Cardiac fibroblast (primary cell): Measurements from ENCODE around the gene POLR1A.
A peak's percentile ranks its signal among the peaks of the same experiment; 100 is the strongest.

Experiments
- DNase-seq, 2 donors: peaks; one replicate each; pipeline versions ENCODE4 v3.0.0 to v3.0.0-alpha.2; 2010; ENCODE audit warnings: low read depth in 2 of 2
- H3K4me3 ChIP-seq, 2 donors: replicated peaks in 1 of 2; 1 replicate in 1 of 2; 2 replicates in 1 of 2; pipeline ENCODE4 v1.5.1; 2011; ENCODE audit warnings: low read depth in 2 of 2, low read length in 2 of 2, mild to moderate bottlenecking in 2 of 2, moderate library complexity in 1 of 2
- TF ChIP-seq, protein P1 (sequence below): IDR thresholded peaks from one replicate; pipeline ENCODE4 v1.5.1; 2011; ENCODE audit warnings: low read depth, mild to moderate bottlenecking, low read length, inconsistent platforms

POLR1A gene

GRCh38 chr2:86025976-86026743 lies 79.5 kb downstream of the POLR1A start:
- no peak overlapping the region for H3K4me3 ChIP-seq

GRCh38 chr2:86025229-86025820 lies 80.4 kb downstream of the POLR1A start:
- peak in 1 of 2 donors; percentile 14 for DNase-seq
- H3K4me3 ChIP-seq: no peak overlapping the region
- TF ChIP-seq, protein P1, sequence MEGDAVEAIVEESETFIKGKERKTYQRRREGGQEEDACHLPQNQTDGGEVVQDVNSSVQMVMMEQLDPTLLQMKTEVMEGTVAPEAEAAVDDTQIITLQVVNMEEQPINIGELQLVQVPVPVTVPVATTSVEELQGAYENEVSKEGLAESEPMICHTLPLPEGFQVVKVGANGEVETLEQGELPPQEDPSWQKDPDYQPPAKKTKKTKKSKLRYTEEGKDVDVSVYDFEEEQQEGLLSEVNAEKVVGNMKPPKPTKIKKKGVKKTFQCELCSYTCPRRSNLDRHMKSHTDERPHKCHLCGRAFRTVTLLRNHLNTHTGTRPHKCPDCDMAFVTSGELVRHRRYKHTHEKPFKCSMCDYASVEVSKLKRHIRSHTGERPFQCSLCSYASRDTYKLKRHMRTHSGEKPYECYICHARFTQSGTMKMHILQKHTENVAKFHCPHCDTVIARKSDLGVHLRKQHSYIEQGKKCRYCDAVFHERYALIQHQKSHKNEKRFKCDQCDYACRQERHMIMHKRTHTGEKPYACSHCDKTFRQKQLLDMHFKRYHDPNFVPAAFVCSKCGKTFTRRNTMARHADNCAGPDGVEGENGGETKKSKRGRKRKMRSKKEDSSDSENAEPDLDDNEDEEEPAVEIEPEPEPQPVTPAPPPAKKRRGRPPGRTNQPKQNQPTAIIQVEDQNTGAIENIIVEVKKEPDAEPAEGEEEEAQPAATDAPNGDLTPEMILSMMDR: no peak

More at GRCh38 chr2:86025976-86026743, 79.5 kb downstream of the POLR1A start:
- no peak for DNase-seq
- TF ChIP-seq, protein P1: no peak

GRCh38 chr2:86023366-86023712 lies 82.3 kb downstream of the POLR1A start:
- TF ChIP-seq, protein P1: no peak
- no peak overlapping the region for H3K4me3 ChIP-seq
- no peak for DNase-seq

- no peak for DNase-seq
- TF ChIP-seq, protein P1: no peak
- H3K4me3 ChIP-seq: no peak overlapping the region
Observed at GRCh38 chr2:86022661-86023365, 82.9 kb downstream of the POLR1A start.

DNA sequence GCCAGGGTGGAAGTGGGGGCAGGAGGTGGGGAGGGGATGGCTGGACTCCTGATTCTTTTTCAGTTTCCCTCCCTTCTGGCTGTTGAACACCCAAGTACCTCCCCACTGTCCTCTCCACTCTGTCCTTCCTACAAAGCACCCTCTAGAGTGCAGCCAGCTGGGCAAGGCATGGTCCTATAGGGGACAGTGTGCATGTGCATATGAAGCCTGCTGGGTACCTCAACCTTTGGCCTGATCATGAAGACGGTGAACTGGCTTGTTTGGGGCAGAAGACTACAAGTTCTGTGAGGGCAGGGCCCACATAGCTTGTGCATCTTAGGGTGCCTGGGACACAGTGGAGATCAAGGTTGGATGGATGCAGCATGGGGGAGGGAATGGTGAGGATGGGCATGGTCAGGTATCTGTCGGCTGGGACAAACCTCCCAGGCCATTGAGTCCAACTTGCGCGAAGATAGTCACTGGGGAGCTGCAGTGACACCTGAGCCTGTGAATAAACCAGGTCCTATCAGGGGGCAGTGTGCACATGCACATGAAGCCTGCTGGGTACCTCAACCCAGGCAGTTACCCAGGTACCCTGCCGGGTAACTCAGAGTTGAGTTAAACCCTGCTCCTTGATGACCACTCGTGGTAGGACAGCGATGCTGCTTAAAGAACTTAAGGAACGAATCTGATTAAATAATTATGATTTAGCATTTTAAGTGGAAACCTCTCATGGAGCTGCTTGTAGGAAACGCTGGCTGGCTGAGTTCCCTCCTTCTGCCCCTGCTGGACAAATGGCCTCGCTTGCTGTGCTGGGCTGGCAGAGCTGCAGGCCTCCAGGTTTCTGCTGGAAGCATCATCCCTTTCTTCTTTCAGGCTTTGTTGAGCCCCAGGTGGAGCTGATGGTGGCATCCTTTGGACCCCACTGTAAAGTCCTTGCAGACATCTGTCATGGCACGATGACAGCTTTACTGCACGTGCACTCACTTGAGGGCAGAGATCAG lies 84.0 kb downstream of the POLR1A start:
- no peak overlapping the region for H3K4me3 ChIP-seq
- TF ChIP-seq, protein P1: no peak
- no peak for DNase-seq

DNA sequence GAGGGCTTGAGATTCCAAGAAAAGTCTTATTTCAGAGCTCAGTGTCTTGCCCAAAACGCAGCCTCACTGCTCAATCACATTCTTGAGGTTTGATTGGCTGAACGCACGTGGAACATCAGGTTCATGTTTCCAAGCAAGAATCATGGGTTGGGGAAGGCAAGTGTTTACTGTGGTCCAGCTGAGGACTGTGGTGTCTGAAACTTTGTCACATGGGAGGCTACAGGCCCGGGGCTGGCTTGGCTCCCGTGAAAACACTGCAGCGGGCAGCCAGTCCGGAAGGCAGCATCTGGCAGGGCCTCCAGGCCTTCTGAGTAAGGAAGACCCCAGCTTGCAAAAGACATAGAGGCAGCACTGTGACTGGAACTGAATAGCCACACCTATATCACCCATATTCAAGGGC lies 84.7 kb downstream of the POLR1A start:
- TF ChIP-seq, protein P1: no peak
- no peak overlapping the region for H3K4me3 ChIP-seq
- DNase-seq: peak; percentile 51 to 52
